RPMI8226 (cell line): ENCODE data around the gene RBBP8.

ENCODE experiments used
- DNase-seq: peaks from one replicate; pipeline ENCODE4 v3.0.0-alpha.2; 2015

Gene RBBP8

DNA sequence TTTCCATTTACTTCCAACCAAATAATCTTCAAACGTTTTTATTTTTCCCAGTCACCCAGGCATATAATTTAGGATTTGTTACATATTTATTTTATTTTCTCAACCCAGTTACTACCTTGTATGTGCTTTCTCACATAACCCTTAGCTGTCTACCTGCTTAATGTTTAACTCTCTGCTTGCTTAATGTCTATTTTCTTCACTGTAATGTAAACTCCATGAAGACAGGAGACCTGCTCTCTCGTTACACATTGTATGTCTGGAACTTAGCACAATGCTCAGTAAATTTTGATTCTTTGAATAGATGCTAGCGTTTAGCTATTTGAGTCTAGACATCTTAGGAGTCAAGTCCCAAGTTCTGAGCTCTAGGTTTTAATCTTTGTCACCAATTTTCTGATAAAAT is 70.2 kb downstream of the RBBP8 start:
- no peak for DNase-seq

DNA sequence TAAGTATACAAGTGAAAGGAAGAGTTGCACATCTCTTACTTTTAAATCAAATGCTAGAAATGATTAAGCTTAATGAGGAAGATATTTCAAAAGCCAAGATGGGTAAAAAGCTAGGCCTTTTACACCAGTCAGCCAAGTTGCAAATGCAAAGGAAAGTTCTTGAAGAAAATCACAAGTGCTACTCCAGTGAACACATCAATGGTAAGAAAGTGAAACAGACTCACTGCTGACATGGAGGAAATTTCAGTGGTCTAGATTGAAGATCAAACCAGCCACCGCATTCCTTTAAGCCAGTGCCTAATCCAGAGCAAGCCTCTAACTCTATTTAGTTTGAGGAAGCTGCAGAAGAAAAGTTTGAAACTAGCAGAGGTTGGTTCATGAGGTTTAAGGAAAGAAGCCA is 79.1 kb downstream of the RBBP8 start:
- DNase-seq = no peak

DNA sequence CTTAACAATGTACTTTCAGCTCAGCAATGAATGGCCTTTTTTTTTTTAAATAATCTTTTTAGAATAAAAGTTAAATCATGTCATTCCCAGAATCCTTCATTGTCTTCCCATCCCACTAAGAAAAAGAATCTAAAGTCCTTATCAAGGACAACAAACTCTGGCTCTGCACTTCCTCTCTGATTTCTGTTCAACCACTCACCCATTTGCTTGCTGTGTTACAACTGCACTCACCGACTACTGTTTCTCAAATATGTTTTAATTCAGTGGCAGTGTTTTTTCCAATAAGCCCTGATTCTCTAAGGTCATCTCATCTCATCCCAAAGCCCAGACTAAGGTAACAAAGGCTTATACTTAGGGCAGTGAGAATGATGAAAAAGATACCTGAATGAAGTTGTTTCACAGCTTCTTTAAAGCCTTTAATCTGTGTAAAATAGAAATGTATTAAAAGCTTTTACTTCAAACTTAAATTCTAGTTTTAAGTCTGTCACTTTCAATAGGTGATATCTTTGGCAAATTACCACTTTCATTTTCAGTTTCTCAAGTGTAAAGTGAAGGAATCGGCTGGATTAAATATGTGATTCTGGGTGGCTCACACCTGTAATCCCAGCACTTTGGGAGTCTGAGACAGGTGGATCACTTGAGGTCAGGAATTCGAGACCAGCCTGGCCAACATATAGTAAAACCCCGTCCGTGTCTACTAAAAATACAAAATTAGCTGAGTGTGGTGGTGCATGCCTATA is 87.6 kb downstream of the RBBP8 start:
- no peak for DNase-seq

DNA sequence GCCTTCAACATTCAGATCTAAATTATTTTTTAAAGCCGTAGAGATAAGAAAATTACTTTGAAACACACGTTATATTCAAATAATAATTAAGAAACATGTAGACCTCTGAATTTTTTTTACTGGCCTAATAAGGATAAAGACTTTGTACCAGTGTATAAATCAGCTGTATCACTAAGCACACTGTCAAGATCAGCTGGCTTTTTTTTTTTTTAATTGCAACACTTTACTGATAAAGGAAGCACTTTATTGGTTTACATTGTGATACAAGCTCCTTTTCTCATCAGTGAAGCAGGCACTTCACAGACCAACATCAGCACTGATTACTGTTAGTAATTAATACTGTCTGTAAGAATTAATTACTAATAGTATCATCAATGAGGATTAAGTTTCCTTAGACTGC is 88.5 kb downstream of the RBBP8 start:
- no peak for DNase-seq

DNA sequence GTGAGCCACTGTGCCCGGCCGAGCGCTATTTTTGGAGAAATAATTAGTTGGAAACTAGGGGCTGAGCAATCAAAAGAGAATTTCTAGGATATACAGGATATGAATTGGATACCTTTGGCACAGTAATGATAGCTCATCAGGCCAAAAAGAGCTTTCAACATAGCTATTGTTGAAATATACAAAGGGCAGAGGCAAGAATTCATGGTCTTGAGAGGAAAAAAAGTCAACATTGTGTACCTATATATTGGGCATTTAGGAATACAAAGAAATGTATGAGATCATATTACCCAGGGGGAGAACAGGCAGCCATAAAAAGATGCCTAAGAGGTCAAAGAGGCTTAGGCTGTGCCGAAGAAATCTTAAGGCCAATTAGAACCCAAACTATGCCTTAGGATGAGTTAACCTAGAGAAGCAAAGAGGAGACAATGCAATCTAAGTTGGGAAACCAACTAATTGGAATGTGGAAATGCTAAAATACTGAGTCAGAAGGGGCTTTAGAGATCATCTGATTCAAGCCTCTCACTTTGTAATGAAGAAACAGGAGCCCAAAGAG is 99.0 kb downstream of the RBBP8 start:
- no peak for DNase-seq

DNA sequence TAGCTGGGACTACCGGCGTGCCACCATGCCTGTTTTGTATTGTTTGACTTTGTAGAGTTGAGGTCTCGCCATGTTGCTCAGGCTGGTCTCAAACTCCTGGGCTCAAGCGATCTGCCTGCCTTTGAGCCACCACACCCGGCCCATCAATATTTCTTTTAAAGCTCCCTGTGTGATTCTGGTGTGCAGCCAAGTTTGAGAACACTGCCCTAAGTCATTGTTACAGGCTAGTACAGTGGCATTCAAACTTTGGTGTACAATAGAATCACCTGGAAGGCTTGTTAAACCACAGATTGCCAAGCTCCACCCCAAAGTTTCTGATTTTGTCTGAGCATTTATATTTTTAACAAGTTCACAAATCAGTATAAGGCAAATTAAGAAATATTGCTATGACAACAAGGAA is 99.9 kb downstream of the RBBP8 start:
- DNase-seq = no peak

DNA sequence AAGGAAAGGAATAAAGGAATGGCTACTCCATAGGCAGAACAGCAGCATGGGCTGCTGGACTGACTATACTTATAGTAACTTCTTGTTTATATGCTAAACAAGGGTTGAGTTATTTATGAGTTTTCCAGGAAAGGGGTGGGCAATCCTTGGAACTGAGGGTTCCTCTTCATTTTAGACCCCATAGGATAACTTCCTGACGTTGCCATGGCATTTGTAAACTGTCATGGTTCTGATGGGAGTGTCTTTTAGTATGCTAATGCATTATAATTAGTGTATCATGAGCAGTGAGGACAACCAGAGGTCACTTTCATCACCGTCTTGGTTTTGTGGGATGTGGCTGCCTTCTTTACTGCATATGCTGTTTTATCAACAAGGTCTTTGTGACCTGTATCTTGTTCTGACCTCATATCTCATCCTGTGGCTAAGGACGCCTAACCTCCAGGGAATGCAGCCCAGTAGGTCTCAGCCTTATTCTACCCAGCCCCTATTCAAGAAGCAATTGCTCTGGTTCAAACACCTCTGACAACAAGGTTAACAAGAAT is 103.6 kb downstream of the RBBP8 start:
- DNase-seq = no peak

DNA sequence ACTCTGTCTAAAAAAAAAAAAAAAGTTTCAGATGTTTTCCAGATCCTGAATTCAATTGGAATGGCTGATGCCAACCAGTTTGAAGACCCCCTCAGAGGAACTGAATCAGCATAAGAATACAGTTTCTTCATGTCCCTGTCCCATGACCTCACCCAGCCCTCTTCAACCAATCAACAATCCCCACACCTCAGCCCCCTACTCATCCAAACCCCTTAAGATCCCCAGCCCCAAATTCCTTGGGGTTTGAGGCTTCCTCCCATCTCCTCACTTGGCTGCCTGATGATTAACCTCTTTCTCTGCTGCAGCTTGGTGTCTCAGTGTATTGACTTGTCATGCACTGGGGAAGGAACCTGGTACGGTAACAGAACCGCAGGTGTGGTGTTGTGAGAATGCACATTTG is 104.5 kb downstream of the RBBP8 start:
- no peak for DNase-seq

DNA sequence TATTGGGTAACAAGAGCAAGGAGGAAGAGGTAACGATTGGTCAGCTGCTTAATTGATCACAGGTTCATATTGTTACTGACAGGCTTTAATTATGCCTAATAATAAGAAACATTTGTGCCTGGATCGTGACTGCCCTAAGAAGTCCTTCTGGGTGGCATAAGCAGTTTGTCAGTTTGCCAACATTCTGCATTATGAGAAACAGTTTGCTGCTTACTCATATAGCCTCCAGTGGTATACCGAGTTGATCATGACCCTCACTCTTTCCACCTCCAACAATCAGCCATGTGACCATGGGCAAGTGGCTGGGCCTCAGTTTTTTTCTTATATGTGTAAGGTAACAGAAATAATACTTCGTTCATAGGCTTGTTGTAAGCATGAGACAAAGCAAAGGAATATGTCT is 105.6 kb downstream of the RBBP8 start:
- no peak for DNase-seq

DNA sequence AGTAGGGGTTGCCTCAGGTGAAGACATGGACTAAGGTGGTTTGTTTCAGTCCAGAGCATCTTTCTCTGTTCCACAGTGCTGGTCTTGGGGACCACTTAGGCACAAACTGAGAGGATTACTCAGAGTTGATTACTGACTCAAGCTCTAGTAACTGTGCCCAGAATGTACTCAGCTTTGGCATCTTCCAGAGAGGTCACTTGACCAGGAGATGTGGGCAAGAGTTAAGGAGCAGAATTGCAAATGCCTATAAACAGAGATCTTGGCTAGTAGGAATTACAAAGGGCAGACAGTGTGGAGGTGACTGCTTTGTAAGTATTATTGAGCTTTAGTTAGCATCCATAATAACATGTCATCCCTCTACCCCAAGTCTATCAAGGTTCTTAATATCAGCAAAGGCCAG is 109.0 kb downstream of the RBBP8 start:
- no peak for DNase-seq

DNA sequence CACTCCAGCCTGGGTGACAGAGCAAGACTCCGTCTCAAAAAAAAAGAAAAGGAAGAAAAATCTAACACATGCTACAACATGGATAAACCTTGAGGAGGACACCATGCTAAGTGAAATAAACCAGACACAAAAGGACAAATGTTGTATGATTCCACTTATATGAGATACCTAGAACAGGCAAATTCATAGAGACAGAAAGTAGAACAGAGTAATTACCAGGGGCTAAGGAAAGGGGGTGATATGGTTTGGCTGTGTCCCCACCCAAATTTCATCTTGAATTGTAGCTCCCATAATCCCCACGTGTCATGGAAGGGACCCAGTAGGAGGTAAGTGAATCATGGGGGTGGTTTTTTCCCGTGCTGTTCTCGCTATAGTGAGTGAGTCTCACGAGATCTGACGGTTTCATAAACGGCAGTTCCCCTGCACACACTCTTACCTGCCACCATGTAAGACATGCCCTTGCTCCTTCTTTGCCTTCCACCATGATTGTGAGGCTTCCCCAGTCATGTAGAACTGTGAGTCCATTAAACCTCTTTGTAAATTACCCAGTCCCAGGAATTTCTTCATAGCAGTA is 110.8 kb downstream of the RBBP8 start:
- no peak for DNase-seq

DNA sequence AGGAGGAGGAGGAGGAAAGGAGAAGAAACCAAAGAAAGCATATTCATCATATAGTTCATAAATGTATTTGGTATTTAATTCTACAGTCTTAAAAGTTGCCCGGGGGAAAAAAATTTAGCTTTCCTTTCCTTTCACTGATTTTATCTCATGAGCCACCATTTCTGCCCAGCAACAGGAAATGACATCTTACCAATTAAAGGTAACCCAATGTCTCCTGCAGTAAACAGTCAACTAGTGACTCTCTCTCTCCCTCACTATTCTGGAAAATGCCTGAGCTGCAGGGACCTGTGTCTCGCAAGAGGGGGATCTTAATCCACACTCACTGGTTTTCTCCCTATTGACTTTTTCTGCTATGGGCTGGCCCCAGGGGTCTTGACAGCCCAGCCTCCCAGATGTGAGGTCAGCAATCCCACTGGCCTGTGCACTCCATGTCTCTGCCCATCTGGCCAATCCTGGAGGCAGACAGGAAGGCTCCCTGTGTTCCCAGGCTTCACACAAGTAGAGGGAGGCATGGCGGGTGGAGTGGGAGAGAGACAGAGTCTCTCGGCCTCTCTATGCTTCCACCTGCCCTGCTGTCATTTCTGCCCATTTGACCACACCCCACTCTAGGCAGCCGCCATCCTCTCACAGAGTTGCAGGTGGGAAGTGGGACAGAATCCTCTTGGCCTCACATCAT is 116.7 kb downstream of the RBBP8 start:
- no peak for DNase-seq

DNA sequence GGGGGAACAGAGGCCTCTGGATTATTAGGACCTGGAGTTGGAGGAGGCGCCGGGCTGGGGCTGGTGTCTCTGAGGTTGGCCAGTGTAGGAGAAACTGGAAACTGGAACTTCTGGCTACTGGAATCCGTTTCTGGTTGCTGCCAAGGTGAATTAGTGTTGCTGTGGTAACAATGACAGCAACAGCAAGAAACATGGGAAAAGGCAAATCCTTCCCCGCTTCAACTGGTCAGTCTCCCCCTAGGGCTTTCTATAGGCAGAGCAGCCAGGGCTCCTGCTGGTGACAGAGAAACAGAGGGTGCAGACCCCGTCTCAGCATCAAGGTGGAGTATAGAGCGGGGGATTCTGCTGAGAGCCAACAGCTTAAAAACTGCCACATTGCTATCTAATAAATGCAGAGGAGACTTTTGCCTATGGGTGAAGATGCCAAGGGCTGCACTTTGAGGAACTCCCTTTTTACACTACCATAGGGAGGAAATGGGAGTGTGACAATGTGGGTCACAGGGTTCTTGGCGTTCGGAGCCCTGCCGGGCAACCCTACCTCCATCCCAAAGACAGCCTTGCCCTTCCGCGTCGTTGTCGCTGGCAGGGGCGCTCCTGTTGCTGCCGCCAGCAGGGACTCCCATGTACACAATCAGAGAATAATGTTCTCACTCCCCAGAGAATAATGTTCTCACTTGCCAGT is 120.8 kb downstream of the RBBP8 start:
- no peak for DNase-seq

DNA sequence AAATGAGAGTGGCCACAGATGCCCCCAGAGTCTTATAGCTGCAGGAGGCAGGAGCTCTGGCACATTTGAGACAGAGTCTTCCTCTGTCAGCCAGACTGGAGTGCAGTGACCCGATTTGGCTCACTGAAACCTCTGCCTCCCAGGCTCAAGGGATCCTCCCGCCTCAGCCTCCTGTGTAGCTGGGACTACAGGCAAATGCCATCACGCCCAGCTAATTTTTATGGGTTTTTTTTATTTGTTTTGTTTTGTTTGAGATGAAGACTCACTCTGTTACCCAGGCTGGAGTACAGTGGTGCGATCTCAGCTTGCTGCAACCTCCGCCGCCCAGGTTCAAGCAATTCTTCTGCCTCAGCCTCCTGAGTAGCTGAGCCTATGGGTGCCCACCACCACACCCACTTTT is 121.4 kb downstream of the RBBP8 start:
- no peak for DNase-seq

DNA sequence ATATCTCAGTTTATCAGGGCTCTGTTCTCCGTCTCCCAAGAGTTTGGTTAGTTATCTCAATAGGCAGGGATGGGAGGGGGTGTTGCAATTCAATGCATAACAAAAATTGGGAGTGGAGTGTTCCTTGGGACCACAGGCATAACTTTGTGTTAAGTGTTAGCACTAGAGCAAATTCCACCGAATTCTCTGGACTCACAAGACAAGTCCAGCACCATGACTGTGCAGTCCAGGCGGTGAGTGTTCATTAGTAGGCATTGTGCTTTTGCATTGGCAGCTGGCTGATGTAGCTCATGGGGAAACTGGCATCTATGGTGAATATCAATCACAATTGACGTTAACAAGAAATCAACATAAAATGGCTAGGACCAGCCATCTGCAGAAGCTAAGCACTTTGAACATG is 123.2 kb downstream of the RBBP8 start:
- DNase-seq = no peak

DNA sequence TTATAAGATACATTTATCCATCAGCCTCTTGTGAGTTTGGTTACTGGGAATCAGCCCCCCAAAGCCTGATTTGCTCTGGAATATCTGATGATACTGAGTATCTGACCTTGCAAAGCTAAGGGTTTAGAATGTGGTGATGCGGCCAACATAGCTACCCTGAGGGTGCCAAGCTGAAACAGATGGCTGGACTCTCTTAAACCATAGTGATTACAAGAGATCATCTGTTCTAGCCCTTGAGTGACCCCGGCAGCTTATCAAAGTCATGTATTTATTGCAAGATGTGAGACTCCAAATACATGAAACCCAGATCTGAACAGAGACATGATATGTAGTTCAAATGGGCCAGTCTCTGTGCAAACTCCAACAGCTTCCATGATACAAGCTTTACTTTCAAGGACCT is 124.0 kb downstream of the RBBP8 start:
- no peak for DNase-seq

DNA sequence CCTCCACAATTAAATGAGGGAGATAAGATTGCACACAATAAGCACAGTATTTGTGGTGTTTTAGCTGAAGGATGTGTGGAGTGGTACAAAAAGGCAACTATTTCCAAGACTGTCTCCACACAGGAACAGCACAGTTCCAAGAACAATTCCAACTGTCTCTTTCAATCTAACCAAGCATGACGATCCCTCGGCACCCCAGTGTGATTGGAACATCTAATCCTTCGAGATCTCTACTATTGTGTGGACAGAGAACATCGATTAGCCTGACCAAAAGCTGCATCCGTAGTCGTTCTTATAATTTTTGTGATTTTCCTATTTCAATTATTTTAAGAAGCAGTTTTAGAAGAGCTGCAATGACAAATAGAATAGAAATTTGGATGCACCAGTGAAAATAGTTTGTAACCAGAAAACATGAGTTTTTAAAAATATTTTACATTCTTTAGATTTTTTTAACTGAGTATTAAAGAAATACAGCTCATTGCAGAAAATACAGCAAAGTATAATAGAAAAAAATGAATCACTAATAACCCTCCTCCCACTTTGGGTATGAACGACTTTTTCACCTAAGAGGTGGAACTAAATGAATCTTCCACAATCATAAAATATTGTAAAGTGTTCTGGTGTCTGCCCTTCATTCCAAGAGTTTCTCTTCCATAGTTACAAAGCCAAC is 125.8 kb downstream of the RBBP8 start:
- DNase-seq = no peak

DNA sequence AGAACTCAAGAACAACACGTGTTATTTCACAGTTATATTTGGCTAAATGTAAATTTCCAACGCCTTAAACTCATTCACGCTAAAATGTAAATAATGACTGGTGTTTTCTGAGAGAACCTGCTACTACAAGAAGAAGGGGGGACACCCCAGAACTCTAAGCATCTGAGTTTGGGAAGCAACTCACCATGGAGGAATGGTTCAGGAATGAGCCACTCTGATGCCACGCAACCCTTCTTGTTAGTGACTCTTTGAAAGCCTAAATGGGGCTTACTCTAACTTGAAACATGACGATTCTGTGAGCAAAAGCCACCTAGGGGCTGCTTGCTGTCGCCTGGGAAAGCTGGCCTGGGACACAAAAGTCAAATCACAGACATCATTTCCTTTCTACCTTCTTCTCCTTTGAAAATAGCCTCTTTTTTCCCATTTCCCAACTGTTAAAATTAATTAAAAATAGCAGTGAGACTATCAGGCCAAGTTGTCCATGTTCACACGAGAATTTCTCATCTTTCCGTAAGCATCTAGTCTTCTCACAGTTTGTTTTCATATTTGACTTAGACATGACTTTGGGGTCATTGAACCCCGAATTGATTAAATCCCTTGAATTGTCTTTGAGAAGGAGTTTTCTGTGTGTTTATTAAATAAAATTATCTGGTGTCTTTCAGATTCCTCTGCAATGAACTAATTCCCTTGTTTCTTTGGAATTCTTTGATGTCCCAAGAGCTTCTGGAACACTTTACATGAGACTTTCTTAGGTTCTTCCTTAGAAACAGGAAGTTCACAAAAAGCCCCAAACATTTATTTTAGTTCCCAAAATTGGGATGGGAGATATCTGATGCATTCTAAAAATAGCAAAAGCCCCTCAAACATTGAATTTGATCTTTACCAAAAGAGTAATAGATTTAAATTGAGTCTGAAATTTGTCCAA is 126.7 kb downstream of the RBBP8 start:
- no peak for DNase-seq

DNA sequence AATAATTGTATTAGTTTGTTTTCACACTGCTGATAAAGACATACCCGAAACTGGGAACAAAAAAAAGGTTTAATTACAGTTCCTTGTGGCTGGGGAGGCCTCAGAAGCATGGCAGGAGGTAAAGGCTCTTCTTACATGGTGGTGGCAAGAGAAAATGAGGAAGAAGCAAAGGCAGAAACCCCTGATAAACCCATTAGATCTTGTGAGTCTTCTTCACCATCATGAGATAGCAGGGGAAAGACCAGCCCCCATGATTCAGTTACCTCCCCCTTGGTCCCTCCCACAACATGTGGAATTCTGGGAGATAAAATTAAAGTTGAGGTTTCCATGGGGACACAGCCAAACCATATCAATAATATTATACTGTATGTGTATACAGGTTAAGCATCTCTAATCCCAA is 128.9 kb downstream of the RBBP8 start:
- DNase-seq = no peak

DNA sequence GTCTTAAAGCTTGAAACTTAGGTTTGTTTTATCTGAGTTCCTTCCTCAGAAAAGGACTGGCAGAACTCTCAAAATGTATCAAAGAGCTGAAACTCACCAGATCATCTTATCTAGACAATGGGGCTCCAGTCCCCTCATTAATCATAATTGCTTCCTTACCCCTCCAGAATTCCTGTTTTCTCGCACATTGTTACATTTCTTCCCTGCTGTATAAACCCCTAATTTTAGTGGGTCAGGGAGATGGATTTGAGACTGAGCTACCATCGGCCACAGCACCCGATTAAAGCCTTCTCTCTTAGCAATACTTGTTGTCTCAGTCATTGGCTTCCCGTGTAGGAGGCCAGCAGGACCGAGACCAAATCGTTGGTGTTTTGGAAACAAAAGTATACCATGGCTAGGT is 130.4 kb downstream of the RBBP8 start:
- DNase-seq = no peak

DNA sequence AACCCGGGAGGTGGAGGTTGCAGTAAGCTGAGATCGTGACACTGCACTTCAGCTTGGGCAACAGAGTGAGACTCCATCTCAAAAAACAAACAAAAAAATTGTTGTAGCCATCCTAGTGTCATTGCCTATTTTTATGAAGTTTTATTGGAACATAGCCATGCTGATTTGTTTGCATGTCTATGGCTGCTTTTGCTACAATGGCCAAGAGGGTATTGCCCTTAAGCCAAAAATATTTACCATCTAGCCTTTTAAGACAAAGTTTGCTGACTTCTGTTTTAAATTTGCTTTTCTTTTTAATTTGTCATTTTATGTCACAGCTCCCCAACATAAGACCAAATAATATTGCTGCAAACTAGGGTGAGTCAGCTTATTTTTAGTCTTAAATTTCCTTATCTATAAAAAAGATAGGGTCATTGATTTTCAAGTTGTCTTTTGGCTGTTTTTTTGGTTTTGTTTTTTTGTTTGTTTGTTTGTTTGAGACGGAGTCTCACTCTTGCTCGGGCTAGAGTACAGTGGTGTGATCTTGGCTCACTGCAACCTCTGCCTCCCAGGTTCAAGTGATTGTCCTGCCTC is 132.2 kb downstream of the RBBP8 start:
- DNase-seq = no peak
